ENCODE results near the gene IGDCC3. TPM values are rescaled to one million over a fixed set of nuclear protein-coding genes. Genes with fewer than 3 reads are reported as not detected.
A peak's percentile ranks its signal among the peaks of the same experiment; 100 is the strongest.

IGDCC3 gene
- total and polyA plus RNA-seq, 2 donors (not counting 3 experiments of a cell fraction or from before 2014, with no cell fraction given): 0.03 TPM; not detected in 1

DNA sequence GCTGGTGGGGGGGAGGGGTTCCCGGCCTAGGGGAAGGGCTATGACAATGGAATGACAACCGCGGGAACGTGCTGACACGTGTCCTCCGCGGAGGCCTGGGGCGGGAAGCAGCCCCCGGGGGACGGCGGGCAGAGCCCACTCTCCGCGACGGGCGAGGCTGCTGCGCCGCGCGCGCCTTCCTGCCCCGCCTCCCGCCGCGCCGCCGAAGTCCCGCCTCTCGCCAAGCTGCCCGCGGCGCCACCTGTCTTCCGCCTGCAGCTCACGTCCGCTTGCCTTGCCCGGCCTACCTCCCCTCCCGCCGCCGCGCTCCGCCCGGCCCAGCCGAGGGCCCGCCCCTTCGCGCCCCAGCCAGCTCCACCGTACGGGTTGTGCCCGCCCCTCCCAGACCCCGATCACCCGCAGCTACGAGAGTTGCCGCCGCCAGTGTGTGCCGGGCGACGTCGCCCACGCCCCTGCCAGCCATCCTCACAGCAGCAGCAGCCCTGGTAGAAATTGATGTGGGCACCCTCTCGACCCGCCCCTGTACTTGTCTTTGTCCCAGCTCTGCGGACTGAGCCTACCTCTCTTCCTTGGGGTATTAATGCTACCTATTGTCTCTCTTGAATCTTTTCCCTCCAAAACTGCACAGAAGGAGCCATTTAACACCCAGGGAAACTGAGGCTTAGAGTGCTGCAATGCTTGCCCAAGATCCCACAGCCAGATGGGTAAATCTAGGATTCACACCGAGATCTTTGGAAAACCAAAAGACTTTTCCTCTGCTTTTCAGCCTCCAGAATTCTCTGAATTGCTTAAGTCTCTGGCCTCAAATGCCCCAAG is 90.9 kb downstream of the IGDCC3 start, which contains the start of gene PARP16:
Gene PARP16 (minus strand): TSS at position 180 of the 816 bp plus-strand sequence. CDS start 457 bp downstream, outside the sequence.
- intact Hi-C loops (cut with micrococcal nuclease) (no loop called here), dilution Hi-C loops (cut with MboI; ENCODE audit: extremely low pct_ligation_motif_present, low sequenced_read_pairs) (no loop called here)
- no peaks in the 10 kb centered on the region for H3K79me2 ChIP-seq (ENCODE audit: control insufficient read depth, insufficient read depth, low read length)
- peak within 1 kb of the TSS; percentile 65 to 75 (median 67) for H3K4me3 ChIP-seq (replicated peaks in 1 of 3; ENCODE audit: insufficient read depth in 1 of 3, low read depth in 1 of 3, low read length in 3 of 3)
- H3K36me3 ChIP-seq (ENCODE audit: control insufficient read depth in 2 of 2, extremely low read depth in 1 of 2, insufficient read depth in 2 of 2, low read length in 2 of 2): no peaks in the 10 kb centered on the region
- FAIRE-seq (peak; percentile 85), DNase-seq (ENCODE audit: low read depth, low spot score) (peak; percentile 85)
- POLR2A ChIA-PET: interaction anchor here (0.7 to 2.3 kb wide), 5 partner anchors 11 to 101 kb away, joined by 3 to 19 read pairs (median 4); partner anchors contain the start of genes CLPX and RNU5B-1
- CTCF ChIA-PET: interaction anchor here (0.6 to 3.2 kb wide), 9 partner anchors 10 to 97 kb away, joined by 3 to 23 read pairs (median 4); partner anchors contain the start of gene RNU5B-1
- H3K9ac ChIP-seq (replicated peaks; ENCODE audit: extremely low read depth, insufficient read depth, low read length): peak within 1 kb of the TSS; percentile 73
- peak within 1 kb of the TSS; percentile 90 for H2AFZ ChIP-seq (ENCODE audit: low read depth, low read length)
- no TSS peak for BruUV-seq (replicated peaks)
- no peaks in the 10 kb centered on the region for H4K20me1 ChIP-seq (replicated peaks; ENCODE audit: control insufficient read depth, extremely low read depth, insufficient read depth, low read length)
- peak within 1 kb of the TSS; percentile 65 for H3K4me2 ChIP-seq (ENCODE audit: insufficient read depth, low read length)
- peaks cover 16% of the 10 kb centered on the region for H3K4me1 ChIP-seq (ENCODE audit: control insufficient read depth, extremely low read depth, insufficient read depth, low read length)
- TF ChIP-seq POLR2A (IDR thresholded peaks at IDR 0.05; ENCODE audit: low read depth, low read length) (peak; percentile 71), FOS (IDR thresholded peaks at IDR 0.05; ENCODE audit: borderline replicate concordance, insufficient read depth, low read length) (no peak), JUN (IDR thresholded peaks at IDR 0.05; ENCODE audit: borderline replicate concordance, insufficient read depth, insufficient read length, low read depth) (no peak), POLR2AphosphoS5 (IDR thresholded peaks at IDR 0.05; ENCODE audit: insufficient read depth, low read depth, low read length) (peak; percentile 84), MYC (IDR thresholded peaks at IDR 0.05; ENCODE audit: low read depth, low read length) (peak; percentile 30)
- TF ChIP-seq, protein P1, sequence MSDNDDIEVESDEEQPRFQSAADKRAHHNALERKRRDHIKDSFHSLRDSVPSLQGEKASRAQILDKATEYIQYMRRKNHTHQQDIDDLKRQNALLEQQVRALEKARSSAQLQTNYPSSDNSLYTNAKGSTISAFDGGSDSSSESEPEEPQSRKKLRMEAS (IDR thresholded peaks at IDR 0.05; ENCODE audit: insufficient read depth, insufficient read length): peak; percentile 30
- TF ChIP-seq, protein P2, sequence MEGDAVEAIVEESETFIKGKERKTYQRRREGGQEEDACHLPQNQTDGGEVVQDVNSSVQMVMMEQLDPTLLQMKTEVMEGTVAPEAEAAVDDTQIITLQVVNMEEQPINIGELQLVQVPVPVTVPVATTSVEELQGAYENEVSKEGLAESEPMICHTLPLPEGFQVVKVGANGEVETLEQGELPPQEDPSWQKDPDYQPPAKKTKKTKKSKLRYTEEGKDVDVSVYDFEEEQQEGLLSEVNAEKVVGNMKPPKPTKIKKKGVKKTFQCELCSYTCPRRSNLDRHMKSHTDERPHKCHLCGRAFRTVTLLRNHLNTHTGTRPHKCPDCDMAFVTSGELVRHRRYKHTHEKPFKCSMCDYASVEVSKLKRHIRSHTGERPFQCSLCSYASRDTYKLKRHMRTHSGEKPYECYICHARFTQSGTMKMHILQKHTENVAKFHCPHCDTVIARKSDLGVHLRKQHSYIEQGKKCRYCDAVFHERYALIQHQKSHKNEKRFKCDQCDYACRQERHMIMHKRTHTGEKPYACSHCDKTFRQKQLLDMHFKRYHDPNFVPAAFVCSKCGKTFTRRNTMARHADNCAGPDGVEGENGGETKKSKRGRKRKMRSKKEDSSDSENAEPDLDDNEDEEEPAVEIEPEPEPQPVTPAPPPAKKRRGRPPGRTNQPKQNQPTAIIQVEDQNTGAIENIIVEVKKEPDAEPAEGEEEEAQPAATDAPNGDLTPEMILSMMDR (IDR thresholded peaks at IDR 0.05; ENCODE audit: extremely low read depth in 1 of 2, insufficient read depth in 1 of 2, low read depth in 1 of 2, low read length in 2 of 2): peak in 1 of 2 donors; percentile 11
- peak within 1 kb of the TSS; percentile 40 for H3K27ac ChIP-seq (ENCODE audit: insufficient read depth, low read depth, low read length)
- peaks cover 2% of the 10 kb centered on the region in 2 experiments for H3K27me3 ChIP-seq (ENCODE audit: control insufficient read depth in 2 of 2, insufficient read depth in 2 of 2, low read length in 2 of 2)
- H3K9me1 ChIP-seq (replicated peaks; ENCODE audit: control insufficient read depth, extremely low read depth, insufficient read depth, low read length): no peaks in the 10 kb centered on the region
- no peaks in the 10 kb centered on the region for H3K9me3 ChIP-seq (replicated peaks; ENCODE audit: control insufficient read depth, insufficient read depth, low read length)
